C4-2B (cell line): ENCODE data around the gene ZRSR2.
"Not testable (repeated sequence)": the region's sequence is repeated elsewhere in the genome, so short reads cannot be mapped to it uniquely, and the experiment has no call there.

Source experiments
- H3K27ac ChIP-seq: fragments of 450-650 bp; 2 replicates; pipeline ENCODE4 v1.5.1; 2017
- ZFX ChIP-seq: fragments of 450-650 bp; IDR thresholded peaks from 2 replicates; pipeline ENCODE4 v1.6.1; 2017
- TF ChIP-seq, protein P1 (sequence below): fragments of 450-650 bp; conservative IDR thresholded peaks from 2 replicates; pipeline ENCODE4 v1.5.1; 2017; ENCODE audit warnings: mild to moderate bottlenecking

ZRSR2 gene

DNA sequence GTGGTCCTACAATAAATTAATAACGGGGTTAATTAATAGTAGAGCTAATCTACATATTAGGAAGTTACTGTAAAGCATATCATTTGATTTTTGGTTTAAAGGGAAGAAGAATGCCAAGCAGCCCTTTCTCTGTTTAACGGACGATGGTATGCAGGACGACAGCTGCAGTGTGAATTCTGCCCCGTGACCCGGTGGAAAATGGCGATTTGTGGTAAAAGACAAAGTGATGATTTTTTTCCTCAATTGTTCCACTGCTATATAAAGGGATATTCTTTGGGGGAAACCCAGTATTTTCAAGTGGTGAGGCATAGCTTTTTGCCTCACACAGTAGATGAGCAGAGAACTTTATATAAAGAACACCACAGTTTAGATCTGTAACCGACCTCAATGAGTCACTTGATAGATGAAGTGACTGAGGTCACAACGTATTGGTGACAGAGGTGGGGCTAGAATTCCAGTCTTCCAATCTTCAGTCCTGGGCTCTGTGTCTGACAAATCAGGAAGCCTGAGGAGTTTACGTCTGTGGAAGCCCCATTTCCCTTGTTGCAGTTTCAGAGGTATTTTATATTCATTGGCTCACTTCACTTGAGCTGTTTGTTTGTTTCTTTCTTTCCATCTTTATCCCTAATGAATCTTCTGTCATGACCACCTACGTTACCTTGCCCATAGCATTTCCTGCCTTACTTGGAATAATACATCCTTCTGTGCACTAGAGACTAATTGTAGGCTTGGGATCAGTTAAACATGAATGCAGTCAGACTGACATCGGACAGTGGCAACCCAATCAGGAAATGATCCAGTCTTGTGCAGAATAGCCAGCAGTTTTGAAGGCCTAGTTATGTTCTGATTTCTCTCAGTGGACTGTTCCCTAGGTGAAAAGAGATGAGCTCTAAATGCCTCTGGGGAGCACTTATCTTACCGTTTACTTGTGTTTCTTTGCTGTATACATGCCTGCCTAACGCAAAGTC is 30.1 kb downstream of the ZRSR2 start:
- TF ChIP-seq ZFX, result no peak
- TF ChIP-seq, protein P1, sequence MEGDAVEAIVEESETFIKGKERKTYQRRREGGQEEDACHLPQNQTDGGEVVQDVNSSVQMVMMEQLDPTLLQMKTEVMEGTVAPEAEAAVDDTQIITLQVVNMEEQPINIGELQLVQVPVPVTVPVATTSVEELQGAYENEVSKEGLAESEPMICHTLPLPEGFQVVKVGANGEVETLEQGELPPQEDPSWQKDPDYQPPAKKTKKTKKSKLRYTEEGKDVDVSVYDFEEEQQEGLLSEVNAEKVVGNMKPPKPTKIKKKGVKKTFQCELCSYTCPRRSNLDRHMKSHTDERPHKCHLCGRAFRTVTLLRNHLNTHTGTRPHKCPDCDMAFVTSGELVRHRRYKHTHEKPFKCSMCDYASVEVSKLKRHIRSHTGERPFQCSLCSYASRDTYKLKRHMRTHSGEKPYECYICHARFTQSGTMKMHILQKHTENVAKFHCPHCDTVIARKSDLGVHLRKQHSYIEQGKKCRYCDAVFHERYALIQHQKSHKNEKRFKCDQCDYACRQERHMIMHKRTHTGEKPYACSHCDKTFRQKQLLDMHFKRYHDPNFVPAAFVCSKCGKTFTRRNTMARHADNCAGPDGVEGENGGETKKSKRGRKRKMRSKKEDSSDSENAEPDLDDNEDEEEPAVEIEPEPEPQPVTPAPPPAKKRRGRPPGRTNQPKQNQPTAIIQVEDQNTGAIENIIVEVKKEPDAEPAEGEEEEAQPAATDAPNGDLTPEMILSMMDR, result no peak

GRCh38 chrX:15822922-15823321 is 32.6 kb downstream of the ZRSR2 start:
- no peak overlapping the region for H3K27ac ChIP-seq
- TF ChIP-seq, protein P1, result no peak
- no peak for TF ChIP-seq ZFX

More for the DNA sequence above, 30.1 kb downstream of the ZRSR2 start:
- no peak overlapping the region for H3K27ac ChIP-seq

GRCh38 chrX:15825936-15826335 is 35.7 kb downstream of the ZRSR2 start:
- no peak for TF ChIP-seq ZFX
- TF ChIP-seq, protein P1, result no peak
- H3K27ac ChIP-seq, result no peak overlapping the region

DNA sequence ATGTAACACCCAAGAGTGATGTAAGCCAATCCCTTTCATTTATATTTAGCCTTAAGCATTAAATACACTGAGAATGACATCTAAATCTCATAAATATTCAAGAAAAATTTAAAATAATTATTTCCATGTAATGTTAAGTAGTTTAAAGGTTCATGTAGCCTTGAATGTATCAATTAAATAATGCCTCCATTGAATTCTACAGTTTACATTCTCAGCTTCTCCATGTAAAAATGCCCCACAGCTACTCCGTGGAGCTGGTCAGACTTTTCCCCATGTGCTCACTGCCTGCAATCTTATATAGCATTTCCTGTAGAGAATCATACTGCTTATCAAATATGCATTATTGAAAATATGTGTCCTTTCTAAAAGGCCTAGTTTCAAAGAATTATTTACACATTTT is 38.9 kb downstream of the ZRSR2 start:
- H3K27ac ChIP-seq, result no peak overlapping the region

GRCh38 chrX:15831347-15831746 is 41.1 kb downstream of the ZRSR2 start:
- H3K27ac ChIP-seq, result not testable (repeated sequence)

More for the DNA sequence above, 38.9 kb downstream of the ZRSR2 start:
- TF ChIP-seq, protein P1, result no peak
- TF ChIP-seq ZFX, result no peak

DNA sequence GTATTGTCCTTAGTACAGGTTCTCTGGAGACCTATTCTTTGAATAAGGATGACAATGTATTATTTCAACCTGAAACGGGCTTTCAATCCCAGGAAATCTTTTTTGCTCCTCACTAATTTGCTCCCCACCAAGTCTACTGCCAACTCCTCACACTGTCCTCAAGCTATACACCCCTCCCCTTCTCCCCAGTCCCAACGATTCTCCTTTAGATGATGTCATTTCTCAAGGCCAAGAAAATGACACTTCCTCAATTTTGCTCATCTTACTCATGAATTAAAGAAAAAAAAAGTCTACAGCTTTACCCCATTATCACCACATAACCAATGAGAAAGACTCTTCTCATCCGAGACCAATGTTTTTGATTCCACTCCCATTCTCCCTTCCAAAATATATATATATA is 43.8 kb downstream of the ZRSR2 start:
- no peak for TF ChIP-seq ZFX
- TF ChIP-seq, protein P1, result no peak
- no peak overlapping the region for H3K27ac ChIP-seq

DNA sequence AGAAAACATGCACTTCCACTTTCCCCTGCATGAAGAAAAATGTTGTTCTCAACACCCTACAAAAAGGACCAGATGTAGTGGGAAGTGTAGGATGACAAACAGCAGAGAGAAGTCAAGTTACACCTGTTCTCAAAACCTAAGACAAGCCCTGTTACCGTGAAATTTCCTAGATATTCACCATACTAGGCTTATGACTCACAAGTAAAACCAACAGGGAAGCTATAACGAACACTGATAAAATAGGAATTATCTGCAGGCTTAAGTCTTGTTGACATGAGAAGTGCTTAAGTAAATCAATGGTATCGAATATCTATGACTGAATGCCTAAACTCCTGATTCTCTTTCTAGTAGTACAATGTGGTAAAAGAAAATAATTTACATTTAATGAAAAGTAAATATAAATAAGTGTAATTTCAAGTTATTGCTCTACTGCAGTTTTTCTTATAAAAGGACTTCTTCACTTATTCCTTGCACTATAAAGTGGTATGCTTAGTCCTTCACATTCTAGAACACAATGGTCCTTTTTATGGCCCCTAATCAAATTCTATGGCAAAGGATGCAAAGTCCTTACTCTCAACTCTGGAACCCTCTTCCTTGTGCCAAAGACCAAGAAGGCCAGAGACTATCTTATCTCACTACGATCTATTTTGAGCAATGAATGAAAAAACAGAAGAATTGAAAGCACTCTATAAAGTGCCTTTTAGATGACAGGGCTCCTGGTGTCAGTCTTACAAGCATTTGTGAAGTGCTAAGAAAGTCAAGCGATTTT is 44.7 kb downstream of the ZRSR2 start:
- H3K27ac ChIP-seq, result no peak overlapping the region
- TF ChIP-seq ZFX, result no peak
- TF ChIP-seq, protein P1, result no peak
